GM12864 (cell line): Measurements from ENCODE around the gene TC2N.
"Not testable (repeated sequence)": the region's sequence is repeated elsewhere in the genome, so short reads cannot be mapped to it uniquely, and the experiment has no call there.

ENCODE experiments used
- DNase-seq: peaks from one replicate; pipeline ENCODE4 v3.0.0-alpha.2; 2011; ENCODE audit warnings: low read depth
- H3K4me3 ChIP-seq: 2 replicates; pipeline ENCODE4 v1.5.1; 2011; ENCODE audit warnings: mild to moderate bottlenecking, low read depth, low read length, control low read depth
- CTCF ChIP-seq: IDR thresholded peaks from 2 replicates; pipeline ENCODE4 v1.5.1; 2011; ENCODE audit warnings: low read depth, mild to moderate bottlenecking, moderate library complexity, low read length, control low read depth, inconsistent platforms; ENCODE audit errors: missing control alignments

TC2N gene

GRCh38 chr14:91904483-91904882 is 37.1 kb upstream of the TC2N start:
- no peak for DNase-seq
- no peak overlapping the region for H3K4me3 ChIP-seq
- TF ChIP-seq CTCF: no peak

GRCh38 chr14:91903070-91903469 is 35.7 kb upstream of the TC2N start:
- TF ChIP-seq CTCF: no peak
- DNase-seq: no peak
- H3K4me3 ChIP-seq: no peak overlapping the region

- no peak for TF ChIP-seq CTCF
- H3K4me3 ChIP-seq: no peak overlapping the region
- DNase-seq: no peak
Observed at GRCh38 chr14:91902336-91902735, 35.0 kb upstream of the TC2N start.

- no peak for TF ChIP-seq CTCF
- DNase-seq: no peak
- no peak overlapping the region for H3K4me3 ChIP-seq
Observed at GRCh38 chr14:91901449-91902226, 34.3 kb upstream of the TC2N start.

GRCh38 chr14:91899806-91900205 is 32.5 kb upstream of the TC2N start:
- no peak for TF ChIP-seq CTCF
- H3K4me3 ChIP-seq: no peak overlapping the region
- no peak for DNase-seq

GRCh38 chr14:91899213-91899612 is 31.9 kb upstream of the TC2N start:
- no peak for DNase-seq
- TF ChIP-seq CTCF: peak; percentile 5
- H3K4me3 ChIP-seq: no peak overlapping the region

- no peak overlapping the region for H3K4me3 ChIP-seq
- DNase-seq: no peak
- TF ChIP-seq CTCF: no peak
Observed at GRCh38 chr14:91898372-91898771, 31.0 kb upstream of the TC2N start.

- H3K4me3 ChIP-seq, DNase-seq: not testable (repeated sequence)
Observed at GRCh38 chr14:91897716-91898115, 30.4 kb upstream of the TC2N start.
